HG02970 (cell line): ENCODE data around the gene DARS1.

ENCODE experiments used
- ATAC-seq: cut with Tn5 transposase; IDR thresholded peaks from one replicate; pipeline ENCODE4 v1.9.1; 2021; ENCODE audit warnings: mild to moderate bottlenecking, moderate library complexity, moderate number of reproducible peaks; ENCODE audit not compliant: unreplicated experiment, low FRiP score

Gene DARS1

GRCh38 chr2:135948642-135949355 lies 36.6 kb downstream of the DARS1 start:
- ATAC-seq = no peak

DNA sequence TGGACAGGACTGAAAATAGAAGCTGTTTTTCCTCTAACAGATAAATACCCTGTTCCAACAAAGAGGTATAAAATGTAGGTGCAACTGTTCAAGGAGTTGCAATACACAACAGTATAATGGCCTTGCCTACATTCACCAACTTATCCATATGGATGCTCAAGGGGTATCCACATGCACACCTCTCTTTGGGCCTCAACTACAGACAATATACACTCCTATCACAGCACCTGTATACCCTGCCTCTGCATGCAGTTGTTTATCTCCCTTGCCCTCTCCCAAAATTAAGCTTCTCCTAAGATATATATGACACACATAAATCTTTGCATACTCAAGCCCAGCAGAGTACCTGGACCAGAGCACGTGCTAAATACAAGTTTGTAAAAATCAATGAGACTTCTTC lies 37.3 kb downstream of the DARS1 start:
- no peak for ATAC-seq

DNA sequence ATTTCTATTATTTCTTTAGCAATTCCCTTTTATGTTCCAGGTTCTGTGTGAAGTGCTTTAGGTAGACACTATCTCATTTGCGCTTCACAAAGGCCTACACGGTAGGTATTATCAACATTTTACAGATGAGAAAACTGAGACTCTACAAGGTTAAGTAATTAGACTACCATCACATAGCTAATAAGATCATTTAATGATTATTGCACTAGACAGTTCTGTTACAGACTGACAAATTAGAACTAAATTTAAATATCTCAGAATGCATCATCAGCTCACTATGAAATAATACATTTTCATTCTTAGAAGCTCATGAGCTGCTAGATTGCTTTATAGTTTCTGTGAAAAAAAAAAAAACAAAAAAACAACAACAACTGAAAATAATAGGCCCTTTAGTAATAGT lies 37.9 kb downstream of the DARS1 start:
- no peak for ATAC-seq

GRCh38 chr2:135945526-135945925 lies 39.9 kb downstream of the DARS1 start:
- ATAC-seq = no peak

DNA sequence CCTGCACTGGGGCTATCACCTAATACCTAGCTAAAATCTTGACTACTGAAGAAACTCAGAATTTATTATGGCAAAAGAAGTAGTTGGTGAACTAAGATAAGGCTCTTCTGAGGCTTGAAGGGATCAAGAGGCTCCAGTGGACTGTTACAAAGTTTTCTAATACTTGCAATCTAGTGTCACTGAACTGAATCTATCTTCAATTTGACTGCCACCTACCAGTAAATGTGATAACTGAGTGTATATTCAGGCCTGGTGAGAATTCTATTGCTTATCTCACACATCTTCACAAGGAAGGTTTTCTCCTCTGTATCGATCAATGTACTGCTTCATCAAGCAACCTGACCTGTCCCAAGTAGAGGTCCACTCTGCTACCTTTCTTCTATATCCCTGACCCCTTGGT lies 40.8 kb downstream of the DARS1 start:
- no peak for ATAC-seq

- no peak for ATAC-seq
Measured at GRCh38 chr2:135942936-135943688, 42.3 kb downstream of the DARS1 start.

GRCh38 chr2:135936524-135936923 lies 48.9 kb downstream of the DARS1 start:
- ATAC-seq = no peak

DNA sequence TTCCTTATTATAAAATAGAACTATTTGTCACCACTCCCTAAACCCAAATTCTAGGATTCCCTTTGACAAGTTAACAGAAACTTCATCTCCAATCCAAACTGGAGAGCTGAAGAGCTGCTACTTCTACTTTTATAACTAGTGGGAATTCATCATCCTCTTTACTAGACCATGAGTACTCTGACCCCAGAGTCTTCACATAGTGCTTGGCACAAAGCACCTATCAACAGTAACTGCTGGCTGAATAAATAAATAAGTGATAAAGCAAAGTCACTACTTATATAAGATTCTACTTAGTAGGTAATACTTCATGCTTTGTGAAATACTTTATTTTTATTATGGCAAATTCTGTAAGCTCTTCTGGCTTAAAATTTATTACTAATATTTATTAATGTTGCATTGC lies 49.5 kb downstream of the DARS1 start:
- no peak for ATAC-seq

DNA sequence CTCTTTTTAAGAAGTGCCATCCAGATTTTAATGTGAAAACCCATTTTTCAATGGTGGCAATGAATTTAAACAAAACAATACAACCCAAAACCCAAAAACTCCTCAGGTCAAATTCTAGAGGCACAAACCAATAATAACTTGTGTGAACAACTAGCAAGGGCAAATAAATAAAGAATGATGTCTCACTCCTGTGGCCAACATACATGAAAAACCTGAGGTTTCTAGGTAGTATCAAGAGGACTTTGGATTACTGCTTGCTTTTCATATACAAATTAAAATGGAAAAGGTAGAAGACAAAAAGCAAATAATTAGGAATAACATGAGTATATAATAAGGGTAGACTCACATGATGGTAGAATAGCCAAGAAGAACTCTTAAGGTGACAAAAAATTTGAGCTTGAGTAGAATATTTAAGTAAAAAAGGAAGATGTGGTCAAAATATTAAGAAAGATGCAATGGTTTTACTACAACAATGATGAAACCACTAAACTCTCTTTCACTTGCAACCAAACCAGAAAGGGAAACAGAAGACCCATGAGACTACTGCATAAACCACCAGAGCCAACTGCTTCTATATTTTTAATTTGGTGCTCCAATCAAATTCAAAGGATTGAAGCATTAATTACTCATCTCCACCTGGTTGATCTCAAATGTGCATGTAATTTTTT lies 53.5 kb downstream of the DARS1 start:
- ATAC-seq = peak; percentile 60

DNA sequence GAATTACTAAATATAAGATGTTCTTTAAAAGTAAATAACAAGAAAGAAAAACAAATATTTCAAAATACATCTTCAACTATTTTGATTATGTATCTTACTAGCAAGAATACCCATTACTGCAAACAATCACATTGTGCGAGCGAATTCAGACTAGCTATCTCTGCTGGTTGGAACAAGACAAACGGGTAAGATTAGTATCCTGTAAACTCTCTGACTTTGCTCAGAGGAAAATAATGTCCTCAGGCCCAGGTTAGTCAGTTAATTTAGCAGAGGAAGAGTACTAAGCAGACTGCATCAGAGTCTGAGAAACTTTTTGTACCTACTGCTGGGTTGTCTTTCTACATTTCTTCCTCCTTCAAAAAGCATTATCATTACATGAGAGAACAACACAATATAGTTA lies 58.8 kb downstream of the DARS1 start:
- no peak for ATAC-seq

DNA sequence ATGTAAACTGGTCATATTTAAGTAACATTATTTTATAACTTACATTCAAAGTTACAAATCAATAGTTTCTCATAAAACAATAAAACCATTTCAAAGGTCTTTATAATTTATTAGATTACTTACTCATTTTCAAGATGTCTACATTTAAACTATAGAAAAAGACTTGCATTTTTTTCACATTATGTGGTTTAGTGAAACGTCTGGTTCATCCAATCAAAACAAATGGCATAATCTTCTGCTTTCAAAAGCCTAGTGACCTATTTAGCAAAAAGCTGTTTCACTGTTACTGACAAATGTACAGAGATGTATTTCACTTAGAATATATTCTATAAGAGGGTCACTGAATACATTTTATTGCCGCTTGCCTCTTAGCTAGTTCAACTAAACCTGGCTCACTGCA lies 59.9 kb downstream of the DARS1 start:
- ATAC-seq = no peak

DNA sequence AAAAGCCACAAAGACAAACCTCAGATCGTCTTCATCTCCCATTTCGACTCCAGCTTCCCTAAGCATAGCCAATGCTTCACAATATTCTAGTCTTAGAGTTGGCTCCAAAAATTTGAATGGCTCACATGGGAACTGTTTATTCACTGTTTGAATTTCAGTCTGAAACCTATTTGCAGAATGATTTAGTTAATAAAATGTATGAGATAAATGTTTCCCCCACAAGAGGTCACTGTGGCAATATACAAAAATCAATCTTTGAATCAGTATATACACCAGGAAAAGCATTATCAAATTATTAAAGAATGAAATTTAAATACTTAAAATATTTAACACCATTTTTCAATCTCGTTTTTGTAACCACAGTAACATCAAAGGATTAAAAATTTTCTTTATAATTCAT lies 69.2 kb downstream of the DARS1 start:
- ATAC-seq = no peak

- ATAC-seq = no peak
Measured at GRCh38 chr2:135914485-135914884, 70.9 kb downstream of the DARS1 start.

- no peak for ATAC-seq
Measured at GRCh38 chr2:135913727-135914365, 71.6 kb downstream of the DARS1 start.

DNA sequence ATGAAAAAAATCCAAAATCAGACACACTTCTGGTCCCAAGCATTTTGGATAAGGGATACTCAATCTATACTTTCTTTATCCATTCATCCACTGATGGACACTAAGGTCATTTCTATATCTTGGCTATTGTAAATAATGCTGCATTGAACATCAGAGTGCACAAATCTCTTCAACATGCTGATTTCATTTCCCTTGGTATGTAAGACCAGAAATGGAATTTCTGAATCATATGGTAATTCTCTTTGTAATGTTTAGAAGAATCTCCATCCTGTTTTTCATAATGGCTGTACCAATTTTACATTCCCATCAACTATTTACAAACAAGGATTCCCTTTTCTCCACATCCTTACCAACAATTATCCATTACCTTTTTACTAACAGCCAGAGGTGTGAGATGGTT lies 75.5 kb downstream of the DARS1 start:
- ATAC-seq = no peak

GRCh38 chr2:135905679-135906078 lies 79.7 kb downstream of the DARS1 start:
- no peak for ATAC-seq

GRCh38 chr2:135904341-135904989 lies 81.0 kb downstream of the DARS1 start:
- ATAC-seq = no peak

DNA sequence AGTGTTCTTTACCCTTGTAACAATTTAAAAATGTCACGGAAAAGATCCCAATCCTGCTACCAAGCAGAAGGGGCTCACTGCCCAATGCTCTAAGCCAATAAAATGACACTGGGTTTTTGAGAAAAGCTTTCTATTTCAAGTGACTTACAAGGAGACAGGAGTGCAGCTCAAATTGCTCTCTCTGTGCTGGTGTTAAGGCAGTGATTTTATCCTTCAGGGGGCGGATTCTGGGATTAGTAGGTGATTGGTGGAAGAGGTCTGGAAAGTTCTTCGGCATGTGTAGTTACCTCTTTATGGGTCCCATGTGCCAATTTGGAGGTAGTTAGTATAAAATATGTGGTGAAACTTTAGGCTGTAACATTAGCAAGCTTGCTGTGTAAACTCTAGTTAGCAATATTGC lies 81.8 kb downstream of the DARS1 start:
- ATAC-seq = no peak

DNA sequence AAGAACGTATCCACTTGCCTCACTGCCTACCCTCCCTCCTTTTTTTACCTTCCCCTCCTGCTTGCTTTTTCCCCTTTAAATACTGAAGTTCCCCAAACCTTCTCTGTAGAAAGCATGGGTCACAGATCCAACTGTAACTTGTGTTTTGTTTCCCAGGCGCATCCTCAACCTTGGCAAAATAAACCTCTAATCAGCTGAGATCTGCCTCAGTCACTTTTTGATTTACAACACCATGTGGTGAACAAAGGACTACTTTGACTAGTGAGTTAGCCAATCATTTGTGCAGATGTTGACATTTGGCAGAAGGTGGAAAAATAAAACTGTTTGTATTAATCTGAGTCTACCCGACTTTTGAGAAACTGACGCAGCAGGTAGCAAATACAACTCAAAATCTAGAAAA lies 85.9 kb downstream of the DARS1 start:
- no peak for ATAC-seq

DNA sequence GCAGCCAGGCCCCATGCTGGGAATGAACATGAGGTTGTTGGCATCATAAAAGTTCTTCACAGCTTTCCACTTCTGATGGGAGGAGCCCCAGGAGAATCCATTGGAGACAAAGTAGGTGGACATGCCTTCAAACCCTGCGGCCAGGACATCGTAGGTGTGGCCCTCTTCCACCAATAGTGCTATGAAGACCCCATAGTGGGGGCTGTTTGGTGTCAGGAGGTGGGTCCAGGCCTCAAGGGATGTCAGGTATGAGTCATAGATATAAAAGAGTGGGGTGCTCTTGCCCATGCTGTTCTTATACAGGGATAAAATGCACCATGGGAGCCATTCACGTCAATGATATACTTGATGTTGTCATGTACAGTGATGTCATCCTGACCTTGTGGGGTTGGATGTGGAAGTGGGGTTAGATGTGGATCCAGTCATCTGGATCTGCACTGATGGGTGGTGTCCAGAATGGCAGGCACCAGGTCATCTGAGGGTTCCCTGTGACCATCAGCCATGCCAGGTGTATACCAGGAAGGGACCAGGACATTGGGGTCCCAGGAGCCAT lies 87.1 kb downstream of the DARS1 start:
- ATAC-seq = no peak
